Hematopoietic multipotent progenitor cell treated with erythropoietin and hydrocortisone succinate and interleukin-3 and kit ligand, for 17 days (in vitro differentiated cells): ENCODE results near the gene CTCF.

ENCODE experiments used
- DNase-seq: peaks from one replicate; pipeline ENCODE4 v3.0.0-alpha.2; 2015; ENCODE audit warnings: low spot score

CTCF gene

GRCh38 chr16:67606632-67607031, 44.3 kb downstream of the CTCF start:
- no peak for DNase-seq

- no peak for DNase-seq
Measured at GRCh38 chr16:67608364-67608763, 46.0 kb downstream of the CTCF start.

GRCh38 chr16:67613808-67614207, 51.5 kb downstream of the CTCF start:
- peak; percentile 14 for DNase-seq

GRCh38 chr16:67628216-67628615, 65.9 kb downstream of the CTCF start:
- no peak for DNase-seq

- DNase-seq = no peak
Measured at GRCh38 chr16:67632415-67633172, 70.3 kb downstream of the CTCF start.

GRCh38 chr16:67636713-67637112, 74.4 kb downstream of the CTCF start:
- DNase-seq = no peak

- no peak for DNase-seq
Measured at GRCh38 chr16:67637625-67638024, 75.3 kb downstream of the CTCF start.

GRCh38 chr16:67641779-67642708, 79.7 kb downstream of the CTCF start:
- no peak for DNase-seq

GRCh38 chr16:67644038-67644437, 81.7 kb downstream of the CTCF start:
- DNase-seq = no peak

GRCh38 chr16:67645397-67646121, 83.2 kb downstream of the CTCF start:
- DNase-seq = no peak

GRCh38 chr16:67647111-67647651, 84.9 kb downstream of the CTCF start:
- no peak for DNase-seq

GRCh38 chr16:67647681-67648080, 85.4 kb downstream of the CTCF start:
- no peak for DNase-seq

- DNase-seq = no peak
Measured at GRCh38 chr16:67648088-67648763, 85.9 kb downstream of the CTCF start.

- no peak for DNase-seq
Measured at GRCh38 chr16:67648764-67649407, 86.6 kb downstream of the CTCF start.

- no peak for DNase-seq
Measured at GRCh38 chr16:67649494-67649931, 87.2 kb downstream of the CTCF start.

GRCh38 chr16:67650023-67650422, 87.7 kb downstream of the CTCF start:
- DNase-seq = no peak

GRCh38 chr16:67651039-67651438, 88.7 kb downstream of the CTCF start:
- no peak for DNase-seq

GRCh38 chr16:67651847-67652246, 89.5 kb downstream of the CTCF start:
- no peak for DNase-seq

GRCh38 chr16:67652578-67653127, 90.3 kb downstream of the CTCF start:
- no peak for DNase-seq

- DNase-seq = no peak
Measured at GRCh38 chr16:67653128-67653788, 90.9 kb downstream of the CTCF start.
